NOMO-1 treated with DMSO at 0.1 percent for 48 hours (cell line): ENCODE results near the gene ZNF281.
"Not testable (repeated sequence)": the region's sequence is repeated elsewhere in the genome, so short reads cannot be mapped to it uniquely, and the experiment has no call there.

Experiments
- DNase-seq: peaks from one replicate; lab custom pipeline; 2025; ENCODE audit not compliant: unreplicated experiment; lab: John Stamatoyannopoulos, UW

The ZNF281 gene, protein sequence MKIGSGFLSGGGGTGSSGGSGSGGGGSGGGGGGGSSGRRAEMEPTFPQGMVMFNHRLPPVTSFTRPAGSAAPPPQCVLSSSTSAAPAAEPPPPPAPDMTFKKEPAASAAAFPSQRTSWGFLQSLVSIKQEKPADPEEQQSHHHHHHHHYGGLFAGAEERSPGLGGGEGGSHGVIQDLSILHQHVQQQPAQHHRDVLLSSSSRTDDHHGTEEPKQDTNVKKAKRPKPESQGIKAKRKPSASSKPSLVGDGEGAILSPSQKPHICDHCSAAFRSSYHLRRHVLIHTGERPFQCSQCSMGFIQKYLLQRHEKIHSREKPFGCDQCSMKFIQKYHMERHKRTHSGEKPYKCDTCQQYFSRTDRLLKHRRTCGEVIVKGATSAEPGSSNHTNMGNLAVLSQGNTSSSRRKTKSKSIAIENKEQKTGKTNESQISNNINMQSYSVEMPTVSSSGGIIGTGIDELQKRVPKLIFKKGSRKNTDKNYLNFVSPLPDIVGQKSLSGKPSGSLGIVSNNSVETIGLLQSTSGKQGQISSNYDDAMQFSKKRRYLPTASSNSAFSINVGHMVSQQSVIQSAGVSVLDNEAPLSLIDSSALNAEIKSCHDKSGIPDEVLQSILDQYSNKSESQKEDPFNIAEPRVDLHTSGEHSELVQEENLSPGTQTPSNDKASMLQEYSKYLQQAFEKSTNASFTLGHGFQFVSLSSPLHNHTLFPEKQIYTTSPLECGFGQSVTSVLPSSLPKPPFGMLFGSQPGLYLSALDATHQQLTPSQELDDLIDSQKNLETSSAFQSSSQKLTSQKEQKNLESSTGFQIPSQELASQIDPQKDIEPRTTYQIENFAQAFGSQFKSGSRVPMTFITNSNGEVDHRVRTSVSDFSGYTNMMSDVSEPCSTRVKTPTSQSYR

DNA sequence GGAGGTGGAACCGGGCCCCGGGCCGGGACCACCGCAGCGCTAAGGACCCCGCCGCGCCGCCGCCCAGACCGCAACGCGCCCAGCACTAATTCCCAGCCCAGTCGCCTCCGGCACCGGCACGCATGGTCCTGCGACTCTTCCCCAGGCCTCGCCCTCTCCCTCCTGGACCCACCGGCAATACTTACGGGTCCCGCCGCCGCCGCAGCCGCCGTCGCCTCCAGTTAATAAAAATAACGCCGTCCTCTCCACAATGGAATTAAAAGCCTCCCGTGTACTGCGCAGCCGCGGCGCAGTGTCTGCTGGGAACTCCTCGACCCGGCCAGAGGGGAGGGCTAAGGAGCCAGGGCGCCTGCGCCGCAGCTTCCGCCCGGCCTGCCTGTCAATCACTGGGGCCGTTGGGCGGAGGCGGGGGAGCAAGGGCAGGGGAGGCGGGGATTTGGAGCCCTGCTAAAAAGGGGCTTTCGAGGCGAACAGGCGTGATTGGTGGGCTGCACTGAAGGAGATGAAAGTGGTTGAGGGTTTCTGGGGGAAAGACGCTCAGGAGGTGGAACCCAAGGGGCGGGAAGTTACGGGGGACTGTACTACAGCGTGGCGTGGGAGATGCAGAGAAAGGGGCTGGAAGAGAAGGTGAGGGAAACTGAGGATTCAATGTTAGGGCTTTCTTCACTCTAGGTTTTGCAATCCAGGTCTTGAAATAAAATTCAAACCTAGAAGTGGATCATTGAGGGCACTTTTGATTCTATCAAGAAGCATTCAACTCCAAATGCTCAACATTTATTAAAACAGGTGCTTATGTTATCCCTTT lies at the start of gene ZNF281:
ZNF281 (minus strand) TSS at position 276 of the 805 bp plus-strand sequence. CDS start 331 bp downstream, outside the sequence.
- DNase-seq: peak; percentile 92

DNA sequence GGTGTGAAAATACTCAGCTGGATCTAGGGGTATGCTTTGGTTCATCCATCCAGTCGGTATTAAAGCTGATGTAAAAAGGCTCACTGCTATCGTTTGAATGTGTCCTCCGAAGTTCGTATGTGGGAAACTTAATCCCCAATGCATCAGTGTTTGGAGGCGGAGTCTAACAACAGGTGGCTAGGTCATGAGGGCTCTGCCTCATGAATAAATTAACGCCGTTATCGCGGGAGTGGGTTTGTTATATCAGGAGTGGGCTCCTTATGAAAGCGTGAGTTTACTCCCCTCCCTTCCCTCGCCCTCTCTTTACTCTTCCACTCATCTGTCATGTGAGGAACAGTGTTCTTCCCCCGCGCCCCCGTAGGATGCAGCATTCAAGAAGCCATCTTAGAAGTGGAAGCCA lies 48.9 kb upstream of the ZNF281 start:
- DNase-seq: no peak

DNA sequence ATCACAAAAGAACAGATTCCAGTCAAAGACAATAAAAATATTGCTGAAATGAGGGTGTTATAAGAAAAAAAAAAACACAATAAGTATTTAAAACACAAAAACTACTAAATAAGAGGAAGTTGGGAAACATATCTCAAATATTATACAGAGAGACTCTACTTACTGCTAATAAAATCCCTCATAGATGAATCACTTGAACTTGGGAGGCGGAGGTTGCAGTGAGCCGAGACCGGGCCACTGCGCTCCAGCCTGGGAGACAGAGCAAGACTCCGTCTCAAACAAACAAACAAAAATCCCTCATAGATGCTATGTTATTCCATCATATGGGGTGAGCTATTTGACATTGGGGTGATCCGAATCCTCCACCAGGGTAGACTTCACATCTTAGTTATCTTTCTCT lies 48.0 kb upstream of the ZNF281 start:
- no peak for DNase-seq

DNA sequence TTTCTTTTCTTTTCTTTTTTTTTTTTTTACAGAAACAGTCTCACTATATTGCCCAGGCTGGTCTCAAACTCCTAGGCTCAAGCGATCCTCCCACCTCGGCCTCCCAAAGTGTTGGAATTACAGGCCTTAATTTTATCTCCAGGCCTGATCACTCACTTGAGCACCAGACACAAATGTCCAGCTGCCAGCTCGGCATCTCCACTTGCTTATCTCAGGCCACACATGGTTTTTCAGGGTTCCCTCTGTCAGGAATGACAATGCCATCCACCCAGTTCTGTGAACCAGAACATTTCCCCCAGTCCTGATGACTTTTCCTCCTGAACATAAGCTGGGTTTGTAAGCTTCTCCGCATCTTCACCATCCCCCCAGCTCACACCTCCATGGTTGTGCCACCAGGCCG lies 44.6 kb upstream of the ZNF281 start:
- DNase-seq: no peak

DNA sequence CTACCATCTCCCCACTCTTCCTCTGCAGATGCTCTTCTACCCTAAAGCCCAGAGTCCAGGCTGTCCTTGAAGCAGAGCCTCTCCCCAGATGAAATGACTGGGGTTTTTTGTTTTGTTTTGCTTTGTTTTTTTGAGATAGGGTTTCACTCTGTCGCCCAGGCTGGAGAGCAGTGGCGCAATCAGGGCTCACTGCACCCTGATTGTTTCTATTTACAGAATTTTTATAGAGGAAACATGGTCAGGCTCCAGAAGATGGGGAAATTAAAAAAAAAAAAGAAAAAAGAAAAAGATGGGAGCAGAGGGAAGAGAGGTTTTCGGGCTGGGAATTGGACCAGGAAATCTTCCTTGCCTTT lies 43.7 kb upstream of the ZNF281 start:
- no peak for DNase-seq

DNA sequence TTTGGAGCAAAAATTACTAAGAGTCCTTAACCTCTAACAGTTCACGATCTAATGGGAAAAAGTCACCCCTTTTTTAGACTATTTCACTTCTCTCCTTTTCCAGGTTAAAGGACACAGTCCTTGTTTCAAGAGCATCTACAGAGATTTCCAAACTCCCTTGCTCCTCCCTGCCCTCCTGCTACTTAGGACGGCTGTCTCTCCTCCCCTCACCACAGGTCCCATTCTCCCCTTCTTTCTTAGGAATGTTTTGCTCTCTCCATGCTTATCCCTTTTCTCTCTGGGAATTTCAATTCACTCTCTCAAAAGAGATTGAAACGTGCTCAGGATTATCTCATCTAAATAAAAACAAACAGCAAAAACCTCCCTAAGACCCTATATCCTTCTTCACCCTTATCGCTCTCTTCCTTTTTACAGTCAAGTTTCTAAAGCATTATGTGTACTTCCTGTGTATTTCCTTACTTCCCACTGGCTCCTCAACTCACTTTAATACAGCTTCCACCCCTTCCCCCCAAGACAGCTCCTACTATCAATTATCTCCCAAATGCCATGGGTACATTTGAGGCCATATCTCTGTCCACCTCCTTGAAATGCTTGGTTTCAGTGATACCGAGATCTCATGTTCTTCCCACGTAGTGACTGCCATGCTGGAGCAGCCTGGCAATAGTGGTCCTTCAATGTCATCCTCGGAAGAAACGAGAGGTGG lies 43.2 kb upstream of the ZNF281 start:
- no peak for DNase-seq

DNA sequence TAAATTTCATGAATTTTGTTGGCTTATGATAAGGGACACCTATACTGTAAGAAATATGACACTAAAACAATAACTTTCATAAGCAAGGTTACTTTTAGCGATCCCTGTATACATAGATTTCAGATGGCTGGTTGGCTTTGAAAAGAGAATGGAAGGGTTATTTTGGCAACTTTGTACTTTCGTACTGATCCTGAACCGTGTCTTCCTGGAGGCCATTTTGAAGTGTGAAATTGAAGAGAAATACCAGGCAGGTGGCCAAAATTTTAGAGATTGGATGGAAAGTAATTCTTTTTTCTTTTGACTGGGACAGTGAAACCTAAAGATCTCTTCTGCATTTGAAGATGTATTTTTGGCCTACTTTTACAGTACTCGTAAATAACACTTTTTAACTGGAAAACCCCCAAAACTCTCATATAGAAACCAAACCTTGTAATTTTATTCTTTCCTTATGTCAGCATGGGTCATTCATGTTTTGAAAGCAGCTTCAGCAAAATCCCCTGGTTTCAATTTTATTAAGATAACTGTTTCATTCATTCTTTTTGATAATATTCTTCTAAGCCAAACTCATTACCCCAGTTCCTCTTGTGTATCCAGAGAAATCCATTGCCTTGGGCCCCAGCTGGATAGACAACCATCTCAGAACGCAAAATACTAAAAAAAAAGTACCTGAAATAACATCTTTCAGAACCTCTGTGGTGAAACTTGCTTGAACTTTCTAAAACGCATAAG lies 38.4 kb upstream of the ZNF281 start:
- DNase-seq: no peak

DNA sequence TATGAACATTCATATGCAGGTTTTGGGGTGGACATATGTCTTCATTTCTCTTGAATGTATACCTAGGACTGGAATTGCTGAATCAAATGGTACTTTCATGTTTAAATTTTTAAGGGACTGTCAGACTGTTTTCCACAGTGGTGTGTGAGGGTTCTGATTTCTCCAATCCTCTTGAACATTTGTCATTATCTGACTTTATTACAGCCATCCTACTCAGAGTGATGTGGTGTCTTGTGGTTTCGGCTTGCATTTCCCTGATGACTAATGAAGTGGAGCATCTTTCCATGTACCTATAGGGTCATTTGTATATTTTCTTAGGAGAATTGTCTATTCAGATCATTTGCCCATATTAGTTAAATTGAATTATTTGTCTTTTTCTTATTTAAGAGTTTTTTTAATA lies 35.4 kb upstream of the ZNF281 start:
- DNase-seq: no peak

DNA sequence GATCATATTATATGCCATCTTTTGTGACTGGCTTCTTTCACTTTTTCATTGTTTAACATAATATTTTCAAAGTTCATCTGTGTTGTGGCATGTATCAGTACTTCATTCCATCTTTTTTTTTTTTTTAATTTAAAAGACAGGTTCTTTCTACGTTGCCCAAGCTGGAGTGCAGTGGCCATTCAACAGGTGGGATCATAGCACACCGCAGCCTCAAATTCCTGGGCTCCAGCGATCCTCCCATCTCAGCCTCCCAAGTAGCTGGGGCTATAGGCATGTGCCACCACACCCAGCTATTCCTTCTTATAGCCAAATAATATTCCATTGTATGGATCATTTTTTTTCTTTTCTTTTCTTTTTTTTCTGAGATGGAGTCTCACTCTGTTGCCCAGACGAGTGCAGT lies 34.6 kb upstream of the ZNF281 start:
- DNase-seq: no peak

DNA sequence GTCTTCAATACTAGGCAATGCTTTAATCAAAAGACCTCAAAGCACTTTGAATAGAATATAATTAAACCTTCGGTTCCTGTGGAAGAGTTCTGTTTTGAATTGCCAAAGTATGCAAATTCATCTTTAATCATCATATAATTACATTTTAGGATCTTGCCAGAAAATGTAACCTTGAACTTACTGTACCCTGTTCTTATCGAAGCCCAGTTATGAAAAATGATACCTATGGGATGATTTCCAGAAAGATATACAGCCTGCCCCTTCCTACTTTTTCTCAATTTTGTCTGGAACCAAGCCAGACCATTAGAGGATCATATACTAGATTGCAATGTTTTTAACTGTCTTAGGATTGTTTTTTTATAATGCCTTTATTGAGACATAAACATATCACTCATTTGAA lies 34.0 kb upstream of the ZNF281 start:
- DNase-seq: no peak

DNA sequence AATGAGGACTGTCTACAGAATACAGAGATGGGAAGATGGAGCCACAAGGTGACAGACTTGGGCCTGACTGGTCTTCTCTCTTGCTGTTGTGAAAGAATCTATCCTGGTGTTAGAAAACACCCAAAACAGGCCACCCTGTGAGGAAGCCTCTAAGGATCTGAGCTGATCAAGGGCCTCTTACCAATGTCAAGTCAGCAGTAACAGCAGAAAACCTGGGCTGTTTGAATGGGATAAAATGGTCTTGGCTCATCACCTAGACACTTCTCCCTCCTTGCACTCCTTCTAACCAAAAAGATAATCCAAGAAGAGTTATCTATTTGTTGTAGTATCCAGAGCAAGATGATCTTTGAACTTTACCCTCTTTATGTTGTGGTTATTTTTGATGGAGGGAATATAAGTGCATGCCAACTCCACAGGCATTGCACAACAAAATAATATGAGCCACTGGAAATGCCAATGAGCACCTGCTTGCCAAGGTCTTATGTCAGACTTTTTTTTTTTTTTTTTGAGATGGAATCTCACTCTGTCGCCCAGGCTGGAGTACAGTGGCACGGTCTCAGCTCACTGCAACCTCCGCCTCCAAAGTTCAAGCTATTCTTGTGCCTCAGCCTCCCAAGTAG lies 32.8 kb upstream of the ZNF281 start:
- no peak for DNase-seq

DNA sequence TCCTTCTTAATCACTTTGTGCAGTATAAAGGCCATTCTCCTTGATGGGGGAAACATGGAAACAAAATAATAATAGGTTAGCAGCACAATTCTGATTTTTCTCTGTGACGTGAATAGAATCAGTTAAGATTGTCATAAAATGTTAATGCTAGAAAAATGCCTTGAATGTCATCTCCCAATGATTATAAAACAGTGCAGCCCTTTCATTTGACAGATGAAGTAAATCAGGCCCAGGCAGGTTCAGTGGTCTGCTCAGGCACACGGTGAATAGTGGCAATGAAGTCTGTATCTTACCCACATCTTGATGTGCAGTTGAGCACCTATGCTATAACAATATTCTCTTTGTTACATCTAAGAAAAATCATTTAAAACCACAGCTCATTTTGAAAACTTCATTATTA lies 32.2 kb upstream of the ZNF281 start:
- no peak for DNase-seq

DNA sequence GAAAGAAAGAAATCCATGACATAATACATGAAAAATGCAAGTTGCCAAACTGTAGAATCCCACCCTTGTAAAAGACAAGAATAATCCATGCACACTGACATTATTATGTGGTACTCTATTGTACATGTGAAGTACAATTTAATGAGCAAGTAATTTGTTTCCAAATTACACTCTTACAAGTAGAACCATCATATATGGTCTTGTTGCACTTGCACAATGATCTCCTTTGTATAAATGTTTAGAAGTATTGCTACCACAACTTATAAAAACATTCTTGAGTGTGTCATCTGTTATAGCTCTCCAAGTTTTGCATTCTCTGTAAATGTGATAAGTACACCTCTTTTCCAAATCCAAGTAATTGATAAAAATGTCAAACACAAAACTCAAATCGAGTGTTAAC lies 29.1 kb upstream of the ZNF281 start:
- DNase-seq: no peak

DNA sequence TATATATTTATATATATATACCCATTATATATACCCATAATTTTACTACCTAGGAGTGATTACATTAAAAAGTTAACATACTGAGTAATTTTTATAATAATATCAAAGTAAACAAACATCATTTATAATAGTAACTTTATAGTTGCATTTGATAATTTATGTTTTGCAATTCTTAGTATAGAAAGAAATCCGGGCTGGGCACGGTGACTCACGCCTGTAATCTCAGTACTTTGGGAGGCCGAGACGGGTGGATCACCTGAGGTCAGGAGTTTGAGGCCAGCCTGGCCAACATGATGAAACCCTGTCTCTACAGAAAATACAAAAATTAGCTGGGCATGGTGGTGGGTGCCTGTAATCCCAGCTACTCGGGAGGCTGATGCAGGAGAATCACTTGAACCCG lies 28.6 kb upstream of the ZNF281 start:
- not testable (repeated sequence) for DNase-seq

DNA sequence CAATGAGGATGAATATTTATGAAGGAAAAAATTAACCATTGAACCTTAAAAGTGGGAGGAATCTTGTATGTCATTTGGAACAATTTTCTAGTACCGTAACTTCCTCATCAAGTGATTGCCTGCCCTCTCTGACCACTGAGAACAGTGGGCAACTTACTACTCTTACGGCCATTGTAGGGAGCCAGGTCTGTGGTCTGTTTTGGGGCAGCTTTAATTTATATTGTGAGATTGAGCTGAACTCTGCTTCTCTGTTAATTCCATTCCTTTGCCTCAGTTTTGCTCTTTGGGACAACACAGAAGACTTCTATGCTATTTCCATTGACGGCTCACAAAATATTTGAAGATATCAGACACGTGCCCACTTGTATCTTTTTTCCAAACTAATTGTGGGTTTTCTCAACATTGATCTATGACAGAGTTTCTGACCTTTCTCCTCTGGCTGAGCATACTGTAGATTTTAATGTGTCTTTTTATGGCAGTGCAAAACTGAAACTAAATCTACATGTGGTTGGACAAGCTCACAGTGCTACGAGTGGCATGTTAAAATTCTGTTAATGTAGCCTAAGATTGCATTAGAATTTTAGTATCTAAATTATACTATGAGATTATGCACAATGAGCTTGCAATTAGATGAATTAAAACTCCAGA lies 27.8 kb upstream of the ZNF281 start:
- peak; percentile 14 for DNase-seq

DNA sequence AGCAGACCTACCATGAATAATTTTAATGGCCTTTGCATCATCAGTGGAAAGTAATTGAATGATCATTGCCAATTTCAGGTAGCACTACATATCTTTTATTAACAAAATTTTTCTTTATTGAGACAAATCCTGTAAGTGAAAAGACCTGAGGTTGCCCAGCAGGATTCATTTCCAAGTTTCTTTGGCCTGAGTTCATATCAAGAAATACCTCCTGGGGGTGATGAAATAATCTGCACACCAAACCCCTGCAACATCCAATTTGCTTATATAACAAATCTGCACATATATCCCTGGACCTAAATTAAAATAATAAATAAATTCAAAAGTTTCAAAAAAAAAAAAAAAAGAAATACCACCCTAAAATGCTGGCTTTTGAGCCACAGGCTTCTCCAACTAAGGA lies 27.3 kb upstream of the ZNF281 start:
- DNase-seq: no peak

DNA sequence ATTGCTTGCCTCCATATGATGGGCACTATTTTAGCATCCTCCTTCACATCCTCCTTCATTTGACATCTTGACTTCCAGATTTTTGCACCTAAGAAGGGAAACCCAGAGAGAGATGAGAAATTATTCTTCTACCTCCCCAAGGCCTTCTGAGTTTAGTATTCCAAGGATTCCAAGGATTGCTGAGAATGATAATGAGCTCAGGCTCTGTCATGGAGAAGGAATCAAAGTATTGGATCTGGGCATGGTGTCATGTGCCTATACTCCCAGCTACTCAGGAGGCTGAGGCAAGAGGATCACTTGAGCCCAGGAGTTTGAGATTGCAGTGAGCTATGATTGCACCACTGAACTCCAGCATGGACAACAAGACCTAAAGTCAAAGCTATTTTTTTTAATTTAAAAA lies 26.6 kb upstream of the ZNF281 start:
- DNase-seq: no peak

DNA sequence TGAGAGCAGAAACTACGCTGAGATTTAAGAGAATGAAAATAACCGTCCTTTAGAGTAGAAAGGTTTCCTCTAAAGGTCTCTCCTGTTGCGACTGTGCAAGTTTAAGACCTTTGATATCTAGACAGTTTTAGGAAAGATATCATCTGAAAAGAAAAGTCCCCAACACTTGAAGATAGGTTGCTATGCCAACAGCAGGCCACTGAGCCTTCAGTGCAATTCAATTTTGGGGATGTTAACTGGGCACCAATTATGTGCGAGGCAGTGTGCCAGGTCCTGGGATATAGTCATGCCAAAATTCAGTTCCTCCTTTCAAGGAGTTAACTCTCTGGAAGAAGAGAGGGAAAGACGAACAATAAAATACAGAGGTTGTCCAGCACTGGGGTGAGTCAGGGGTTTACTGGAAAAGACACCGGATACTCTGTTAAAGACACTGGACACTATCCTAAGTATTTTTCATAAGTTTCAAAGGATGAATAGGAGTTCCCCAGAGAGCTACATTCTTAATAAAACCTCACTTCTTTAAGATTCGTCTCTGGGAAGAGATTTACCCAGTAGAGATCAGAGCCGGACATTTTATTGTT lies 25.5 kb upstream of the ZNF281 start:
- DNase-seq: no peak

DNA sequence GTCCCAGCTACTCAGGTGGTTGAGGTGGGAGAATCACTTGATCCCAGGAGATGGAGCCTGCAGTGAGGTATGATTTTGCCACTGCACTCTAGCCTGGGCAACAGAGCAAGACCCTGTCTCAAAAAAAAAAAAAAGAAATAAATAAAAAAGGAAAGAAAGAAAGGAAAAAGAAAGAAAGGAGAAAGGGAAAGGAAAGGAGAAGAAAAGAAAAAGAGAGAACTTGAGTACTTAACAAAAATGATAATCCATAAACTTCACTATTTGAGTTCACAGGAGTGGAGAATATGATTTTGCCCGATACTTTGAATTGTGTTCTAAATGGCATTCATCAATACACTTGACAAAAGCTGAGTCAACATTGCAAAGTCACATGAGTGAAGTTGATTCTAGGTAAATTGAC lies 23.8 kb upstream of the ZNF281 start:
- no peak for DNase-seq
